Mesendoderm (in vitro differentiated cells): ENCODE results near the gene EEIG1.
A peak's percentile ranks its signal among the peaks of the same experiment; 100 is the strongest.

Experiments used
- DNase-seq: peaks from one replicate; pipeline ENCODE4 v3.0.0; 2013
- H2AK5ac ChIP-seq: 2 replicates; pipeline ENCODE4 v1.6.1; 2013; ENCODE audit warnings: low read length, inconsistent platforms
- H2BK120ac ChIP-seq: 2 replicates; pipeline ENCODE4 v1.6.1; 2013; ENCODE audit warnings: low read depth, mild to moderate bottlenecking, low read length, moderate library complexity, mixed read lengths
- H2BK15ac ChIP-seq: replicated peaks from 2 replicates; pipeline ENCODE4 v1.6.1; 2013; ENCODE audit warnings: low read depth, mild to moderate bottlenecking, moderate library complexity
- H2BK5ac ChIP-seq: 2 replicates; pipeline ENCODE4 v1.6.1; 2013; ENCODE audit warnings: low read length, inconsistent platforms
- H3K18ac ChIP-seq: 2 replicates; pipeline ENCODE4 v1.6.1; 2013; ENCODE audit warnings: mild to moderate bottlenecking, low read length, mixed read lengths
- H3K23ac ChIP-seq: one replicate; pipeline ENCODE4 v1.6.1; 2013; ENCODE audit warnings: low read length
- H3K27ac ChIP-seq: 2 replicates; pipeline ENCODE4 v1.5.1; 2013; ENCODE audit warnings: low read depth, mild to moderate bottlenecking, inconsistent platforms, low read length, moderate library complexity
- H3K27me3 ChIP-seq: 2 replicates; pipeline ENCODE4 v1.6.1; 2013; ENCODE audit warnings: low read length, control low read depth, mild to moderate bottlenecking, inconsistent platforms; ENCODE audit not compliant: insufficient read depth, poor library complexity
- H3K36me3 ChIP-seq: 2 replicates; pipeline ENCODE4 v1.6.1; 2013; ENCODE audit warnings: low read length, inconsistent platforms; ENCODE audit not compliant: control insufficient read depth, insufficient read depth
- H3K4ac ChIP-seq: one replicate; pipeline ENCODE4 v1.6.1; 2013; ENCODE audit warnings: low read depth, mild to moderate bottlenecking, low read length, moderate library complexity
- H3K4me1 ChIP-seq: 2 replicates; pipeline ENCODE4 v1.6.1; 2013; ENCODE audit warnings: low read depth, low read length, inconsistent platforms; ENCODE audit not compliant: control insufficient read depth
- H3K4me2 ChIP-seq: 2 replicates; pipeline ENCODE4 v1.6.1; 2013; ENCODE audit warnings: low read length
- H3K4me3 ChIP-seq: 2 replicates; pipeline ENCODE4 v1.5.1; 2013; ENCODE audit warnings: mild to moderate bottlenecking, low read length
- H3K56ac ChIP-seq: one replicate; pipeline ENCODE4 v1.6.1; 2013; ENCODE audit warnings: low read length
- H3K79me1 ChIP-seq: 2 replicates; pipeline ENCODE4 v1.6.1; 2013; ENCODE audit warnings: low read length, inconsistent platforms
- H3K79me2 ChIP-seq: 2 replicates; pipeline ENCODE4 v1.6.1; 2013; ENCODE audit warnings: mild to moderate bottlenecking, low read length; ENCODE audit not compliant: control insufficient read depth, insufficient read depth
- H3K9ac ChIP-seq: 2 replicates; pipeline ENCODE4 v1.6.1; 2013; ENCODE audit warnings: low read length, inconsistent platforms
- H4K5ac ChIP-seq: one replicate; pipeline ENCODE4 v1.6.1; 2013; ENCODE audit warnings: low read length
- H4K8ac ChIP-seq: one replicate; pipeline ENCODE4 v1.6.1; 2013; ENCODE audit warnings: low read depth, mild to moderate bottlenecking, control low read depth, low read length, moderate library complexity
- WGBS: extraction: QIAGEN DNeasy Blood & Tissue Kit; methylation state at CpG from one replicate; pipeline ENCODE4 v1.1.7; 2013; ENCODE audit warnings: low lambda C conversion rate, missing lambda C conversion rate; ENCODE audit not compliant: insufficient coverage; ENCODE audit errors: extremely low coverage; 5-methylcytosine and 5-hydroxymethylcytosine counted together

Gene EEIG1

DNA sequence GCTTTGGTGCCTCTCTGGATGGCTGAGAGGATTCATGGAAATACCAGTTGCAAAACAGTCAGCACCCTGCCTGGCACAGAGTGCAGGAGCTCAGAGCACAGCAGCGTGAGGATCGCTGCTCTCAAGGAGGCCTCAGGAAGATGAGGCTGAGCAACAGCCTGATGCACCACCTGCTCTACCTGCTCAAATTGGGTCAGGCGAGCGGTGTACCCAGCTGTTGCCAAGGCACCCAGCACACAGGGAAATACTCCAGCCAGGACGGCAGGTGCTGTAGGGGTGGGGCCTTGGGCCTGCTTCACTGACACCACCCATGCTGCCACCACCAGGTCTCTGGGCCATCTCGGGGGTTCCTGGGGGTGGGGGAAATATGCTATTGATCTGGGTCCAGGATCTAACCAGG, 4.3 kb downstream of the EEIG1 start:
- no CpG with 5 or more reads among the region's 6 CpGs for WGBS
- DNase-seq = no peak
- Histone ChIP-seq H3K4me2 (no peak overlapping the region), H4K5ac (no peak overlapping the region), H3K4me1 (peaks cover 13% of the 10 kb centered on the region), H3K36me3 (no peaks in the 10 kb centered on the region), H4K8ac (no peak overlapping the region), H3K79me2 (peaks cover 80% of the 10 kb centered on the region), H3K27ac (no peak overlapping the region), H2AK5ac (no peak overlapping the region), H3K79me1 (peaks cover 44% of the 10 kb centered on the region), H3K4me3 (no peak overlapping the region), H3K18ac (no peak overlapping the region), H3K9ac (no peak overlapping the region), H3K4ac (no peak overlapping the region), H3K56ac (no peak overlapping the region), H3K27me3 (no peaks in the 10 kb centered on the region), H2BK5ac (no peak overlapping the region), H2BK15ac (no peak overlapping the region), H2BK120ac (no peak overlapping the region), H3K23ac (no peak overlapping the region)

DNA sequence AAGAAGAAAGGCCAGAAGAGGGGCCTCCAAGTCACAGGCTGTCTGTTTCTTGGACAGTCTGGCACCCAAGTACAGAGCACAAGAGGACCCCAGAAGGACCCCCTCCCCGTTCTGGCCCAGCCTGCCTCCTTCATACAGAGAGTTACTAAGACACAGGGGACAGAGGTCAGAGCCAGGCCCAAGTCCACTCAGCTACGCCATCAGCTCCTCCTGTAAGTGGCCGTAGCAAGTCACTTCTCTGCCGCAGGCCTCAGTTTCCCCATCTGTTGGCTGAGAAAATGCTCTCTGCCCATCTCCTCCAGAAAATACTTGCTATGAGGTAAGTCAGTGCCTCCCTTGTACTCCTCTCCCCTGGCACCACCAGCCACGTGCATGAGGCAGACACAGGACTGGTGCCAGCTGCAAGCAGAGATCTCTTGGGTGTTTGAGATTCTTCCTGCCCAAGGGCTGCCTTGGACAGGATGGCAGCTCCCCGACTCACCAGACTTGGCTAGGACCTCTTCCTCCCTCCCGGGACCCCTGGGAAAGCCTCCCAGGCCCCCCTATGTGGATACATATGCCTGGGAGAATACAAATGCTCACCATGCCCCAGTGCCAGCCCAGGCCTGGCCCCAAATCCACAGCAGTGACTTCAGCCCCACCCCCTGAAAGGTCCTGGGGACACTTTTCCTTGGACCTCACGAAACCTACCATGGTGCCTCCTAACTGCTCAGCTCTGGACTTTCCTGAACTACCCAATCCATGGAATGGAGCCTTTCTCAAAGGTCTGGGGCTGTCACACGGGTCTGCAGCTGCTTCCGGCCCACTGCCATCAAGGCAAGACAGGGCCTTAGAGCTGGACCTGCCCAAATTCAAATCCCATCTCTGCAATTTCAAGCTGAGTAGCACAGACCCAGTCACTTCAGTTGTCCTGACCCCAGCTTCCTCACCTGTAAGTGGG, 5.1 kb downstream of the EEIG1 start:
- Histone ChIP-seq H3K18ac (no peak overlapping the region), H3K79me2 (peaks cover 87% of the 10 kb centered on the region), H3K27ac (no peak overlapping the region), H2BK15ac (no peak overlapping the region), H3K4me1 (peaks cover 11% of the 10 kb centered on the region), H3K9ac (no peak overlapping the region), H2BK120ac (no peak overlapping the region), H3K4me2 (no peak overlapping the region), H3K4me3 (no peak overlapping the region), H3K23ac (no peak overlapping the region), H3K79me1 (peaks cover 45% of the 10 kb centered on the region), H3K36me3 (no peaks in the 10 kb centered on the region), H3K27me3 (no peaks in the 10 kb centered on the region), H3K4ac (no peak overlapping the region), H3K56ac (no peak overlapping the region), H4K5ac (no peak overlapping the region), H2BK5ac (no peak overlapping the region), H4K8ac (no peak overlapping the region), H2AK5ac (no peak overlapping the region)
- no peak for DNase-seq
- WGBS = no CpG with 5 or more reads among the region's 10 CpGs

DNA sequence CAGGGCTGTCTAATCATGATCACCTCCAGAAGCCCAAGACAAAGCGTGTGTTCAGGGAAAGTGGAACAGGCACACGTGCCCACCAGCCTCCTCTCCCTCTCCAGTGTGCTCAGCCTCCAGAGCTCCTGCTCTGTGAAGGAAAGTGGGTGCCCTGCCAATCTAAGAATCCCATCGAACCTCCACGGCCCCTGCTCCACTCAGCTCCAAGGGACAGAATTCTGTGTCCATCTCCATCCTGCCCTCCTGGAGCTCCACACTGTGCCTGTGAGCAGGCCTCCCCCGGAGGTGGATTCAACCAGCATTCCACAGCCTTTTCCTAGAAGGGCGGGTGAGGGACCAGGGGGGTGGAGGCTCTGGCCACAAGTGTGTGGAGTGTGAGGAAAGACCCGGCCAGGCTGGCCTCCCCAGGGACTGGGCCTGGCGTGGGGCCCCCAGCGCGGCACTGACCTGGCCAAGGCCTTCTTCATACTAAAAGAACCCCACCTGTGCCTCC, 6.0 kb downstream of the EEIG1 start:
- Histone ChIP-seq H3K79me1 (peaks cover 48% of the 10 kb centered on the region), H3K4ac (no peak overlapping the region), H2BK15ac (no peak overlapping the region), H3K27me3 (no peaks in the 10 kb centered on the region), H3K9ac (no peak overlapping the region), H3K4me3 (no peak overlapping the region), H3K4me2 (no peak overlapping the region), H3K56ac (no peak overlapping the region), H4K8ac (no peak overlapping the region), H3K79me2 (peaks cover 89% of the 10 kb centered on the region), H2BK5ac (no peak overlapping the region), H4K5ac (no peak overlapping the region), H2AK5ac (no peak overlapping the region), H3K27ac (no peak overlapping the region), H3K18ac (no peak overlapping the region), H3K36me3 (no peaks in the 10 kb centered on the region), H2BK120ac (no peak overlapping the region), H3K4me1 (peaks cover 11% of the 10 kb centered on the region), H3K23ac (no peak overlapping the region)
- no CpG with 5 or more reads among the region's 10 CpGs for WGBS
- DNase-seq = peak; percentile 29

DNA sequence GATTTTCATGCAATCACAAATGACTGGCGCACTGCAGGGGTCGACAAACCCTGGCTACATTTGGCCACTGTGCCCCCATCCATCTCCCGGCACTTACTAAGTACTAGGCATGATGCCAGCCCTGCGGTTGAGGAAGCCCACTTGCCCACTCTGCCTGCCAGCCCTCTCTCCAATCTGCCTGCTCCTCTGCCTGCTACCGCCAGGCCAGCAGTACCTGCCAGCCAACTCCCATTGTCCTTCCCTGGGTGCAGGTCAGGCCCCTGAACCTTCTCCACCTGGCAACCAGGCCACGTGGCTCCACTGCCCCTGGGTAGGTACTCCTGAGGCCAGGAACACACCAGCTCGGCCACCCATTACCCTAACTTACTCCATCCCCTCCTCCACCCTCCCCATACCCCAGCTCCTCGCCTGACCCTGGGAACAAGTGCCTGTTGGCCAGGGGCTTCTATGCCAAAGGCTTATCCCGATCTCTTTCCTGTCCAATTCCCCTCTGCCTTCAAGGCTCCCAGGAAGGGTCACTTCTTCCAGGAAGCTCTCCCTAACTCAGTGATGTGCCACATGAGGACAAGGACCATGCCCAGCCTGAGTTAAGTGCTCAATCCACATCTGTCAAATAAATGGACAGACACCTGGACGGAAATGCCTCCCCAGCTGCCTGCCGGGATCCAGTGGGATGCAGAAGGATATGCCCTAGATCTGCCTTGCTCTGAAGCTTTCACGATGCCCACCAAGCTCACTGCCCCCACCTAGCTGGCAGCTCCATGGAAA, 6.6 kb downstream of the EEIG1 start:
- no peak overlapping the region for H3K27ac ChIP-seq

DNA sequence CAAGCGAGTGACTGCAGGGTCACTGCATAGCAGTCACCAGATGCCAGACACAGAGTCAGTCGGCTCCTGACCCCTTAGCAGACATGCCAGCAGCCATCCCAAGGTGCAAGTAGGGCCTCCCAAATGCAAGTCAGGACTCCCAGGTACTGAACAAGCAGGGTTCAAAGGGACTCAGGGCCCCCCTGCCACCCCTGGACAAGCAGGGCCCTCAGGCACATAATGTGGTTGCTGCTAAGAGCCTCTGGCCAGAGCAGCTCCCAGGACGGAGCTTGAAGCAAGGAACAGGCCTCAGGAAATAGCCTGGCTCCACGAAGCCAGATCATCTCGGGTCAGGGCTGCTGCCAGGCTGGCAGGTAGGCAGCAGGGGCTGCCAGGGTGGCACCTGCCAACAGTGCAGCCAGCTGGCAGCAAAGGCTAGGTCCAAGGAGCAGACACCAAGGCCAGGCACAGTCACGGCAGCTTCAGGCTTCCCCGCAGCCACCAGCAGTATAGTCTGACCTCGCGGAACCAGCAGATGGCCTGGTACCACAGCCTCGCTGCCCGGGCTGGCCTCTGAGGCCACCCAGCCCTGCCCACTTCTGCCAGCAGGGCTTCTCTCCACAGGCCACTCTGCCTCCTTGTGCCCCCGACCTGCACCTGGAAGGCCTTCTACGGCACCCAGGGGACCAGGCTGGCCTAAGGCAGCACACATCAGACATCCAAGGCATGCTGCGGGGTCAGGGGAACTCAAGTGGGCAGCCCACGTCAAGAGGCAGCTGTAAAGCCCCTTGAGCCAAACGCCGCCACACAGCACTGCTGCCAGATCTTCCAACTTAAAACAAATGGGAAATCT, 7.4 kb downstream of the EEIG1 start:
- H2BK5ac ChIP-seq = no peak overlapping the region
- no peak overlapping the region for H2BK15ac ChIP-seq
- H3K23ac ChIP-seq = no peak overlapping the region
- no CpG with 5 or more reads among the region's 17 CpGs for WGBS
- no peak overlapping the region for H3K4me2 ChIP-seq
- H4K5ac ChIP-seq = no peak overlapping the region
- DNase-seq = no peak
- H3K4me3 ChIP-seq = no peak overlapping the region
- no peak overlapping the region for H3K18ac ChIP-seq
- H3K4me1 ChIP-seq = peaks cover 11% of the 10 kb centered on the region
- H3K79me1 ChIP-seq = peaks cover 56% of the 10 kb centered on the region
- peaks cover 93% of the 10 kb centered on the region for H3K79me2 ChIP-seq
- no peak overlapping the region for H3K27ac ChIP-seq
- H3K56ac ChIP-seq = peak overlapping the region; percentile 56
- no peaks in the 10 kb centered on the region for H3K36me3 ChIP-seq
- H2AK5ac ChIP-seq = no peak overlapping the region
- H3K27me3 ChIP-seq = no peaks in the 10 kb centered on the region
- no peak overlapping the region for H3K4ac ChIP-seq
- H4K8ac ChIP-seq = no peak overlapping the region
- H3K9ac ChIP-seq = no peak overlapping the region
- H2BK120ac ChIP-seq = no peak overlapping the region

More for the DNA sequence above, 6.6 kb downstream of the EEIG1 start:
- Histone ChIP-seq H3K36me3 (no peaks in the 10 kb centered on the region), H3K4me2 (no peak overlapping the region), H3K56ac (peak overlapping the region; percentile 36), H3K4me1 (peaks cover 11% of the 10 kb centered on the region), H3K79me1 (peaks cover 49% of the 10 kb centered on the region), H3K4me3 (no peak overlapping the region), H2BK5ac (no peak overlapping the region), H4K8ac (no peak overlapping the region), H3K9ac (no peak overlapping the region), H2AK5ac (no peak overlapping the region), H3K79me2 (peaks cover 92% of the 10 kb centered on the region), H3K4ac (no peak overlapping the region), H4K5ac (no peak overlapping the region), H2BK15ac (no peak overlapping the region), H2BK120ac (no peak overlapping the region), H3K23ac (no peak overlapping the region), H3K18ac (no peak overlapping the region), H3K27me3 (no peaks in the 10 kb centered on the region)
- DNase-seq = no peak
- no CpG with 5 or more reads among the region's 12 CpGs for WGBS
